ENCODE results near the gene PDXK.
A peak's percentile ranks its signal among the peaks of the same experiment; 100 is the strongest.

Gene PDXK

DNA sequence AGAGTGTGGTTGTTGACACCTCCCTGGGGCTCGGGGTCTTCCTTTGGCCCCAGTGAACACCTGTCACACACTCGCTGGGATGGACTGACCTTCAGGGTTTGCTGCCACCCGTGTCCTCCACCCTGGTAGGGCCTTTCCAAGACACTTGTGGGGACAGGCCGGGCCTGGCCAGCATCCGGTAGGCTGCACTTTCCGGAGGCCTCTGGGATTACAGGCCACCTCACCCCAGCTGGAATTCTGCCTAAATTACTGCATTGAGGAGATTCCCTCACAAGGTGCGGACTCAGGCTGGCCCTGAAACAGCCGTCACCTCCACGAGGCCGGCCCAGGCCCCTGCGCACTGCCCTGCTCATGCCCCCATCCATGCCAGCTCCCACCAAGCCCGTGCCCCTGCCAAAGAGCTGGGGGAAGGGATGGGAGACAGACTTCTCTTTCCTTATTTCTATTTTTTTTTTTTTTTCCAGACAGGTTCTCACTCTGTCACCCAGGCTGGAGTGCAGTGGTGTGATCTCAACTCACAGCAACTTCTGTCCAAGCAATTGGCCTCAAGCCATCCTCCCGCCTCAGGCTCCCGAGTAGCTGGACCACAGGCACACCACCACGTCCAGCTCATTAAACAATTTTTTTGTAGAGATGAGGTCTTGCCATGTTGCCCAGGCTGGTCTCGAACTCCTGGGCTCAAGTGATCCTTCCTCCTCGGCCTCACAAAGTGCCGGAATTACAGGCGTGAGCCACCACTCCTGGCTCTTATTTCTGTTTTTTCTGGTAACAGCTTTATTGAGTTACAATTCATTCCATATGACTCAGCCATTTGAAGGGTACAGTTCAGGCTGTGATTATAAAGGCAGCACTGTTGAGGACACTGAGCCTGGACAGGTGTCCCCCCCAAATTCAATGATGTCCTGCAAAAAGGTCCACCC is 45.9 kb downstream of the PDXK start:
- no peak for DNase-seq

DNA sequence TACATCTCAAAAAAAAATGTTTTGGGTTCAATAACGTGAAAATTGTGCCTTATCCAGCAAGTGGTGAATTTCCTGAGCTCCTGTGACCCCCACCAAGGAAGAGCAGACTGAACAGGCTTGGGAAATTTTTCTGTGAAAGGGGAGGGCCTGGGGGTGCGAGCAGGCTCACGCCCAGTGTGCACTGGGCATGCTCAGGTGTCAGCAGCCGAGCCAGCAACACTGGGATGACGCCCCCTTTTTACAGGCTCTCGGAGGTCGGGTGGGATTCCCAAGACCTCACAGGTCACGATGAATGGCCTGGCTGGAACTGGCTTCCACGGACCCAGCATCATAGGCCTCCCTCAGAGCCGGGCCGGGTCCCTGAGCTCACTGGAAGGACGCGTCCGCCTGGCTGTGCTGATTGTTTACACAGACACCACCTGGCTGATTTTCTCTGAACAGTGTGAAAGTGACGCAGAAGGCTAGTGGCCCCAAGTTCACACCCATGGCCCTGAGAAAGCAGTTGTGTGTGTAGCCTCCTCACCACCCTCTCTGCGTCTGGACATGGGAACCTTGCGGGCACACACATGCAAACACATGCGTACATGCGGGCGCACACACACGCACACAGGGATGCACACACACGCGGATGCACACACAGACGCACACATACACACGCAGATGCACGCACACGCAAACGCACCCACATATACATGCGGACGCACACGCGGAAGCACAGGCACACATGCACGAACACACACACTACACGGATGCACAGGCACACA is 48.0 kb downstream of the PDXK start:
- DNase-seq = no peak

DNA sequence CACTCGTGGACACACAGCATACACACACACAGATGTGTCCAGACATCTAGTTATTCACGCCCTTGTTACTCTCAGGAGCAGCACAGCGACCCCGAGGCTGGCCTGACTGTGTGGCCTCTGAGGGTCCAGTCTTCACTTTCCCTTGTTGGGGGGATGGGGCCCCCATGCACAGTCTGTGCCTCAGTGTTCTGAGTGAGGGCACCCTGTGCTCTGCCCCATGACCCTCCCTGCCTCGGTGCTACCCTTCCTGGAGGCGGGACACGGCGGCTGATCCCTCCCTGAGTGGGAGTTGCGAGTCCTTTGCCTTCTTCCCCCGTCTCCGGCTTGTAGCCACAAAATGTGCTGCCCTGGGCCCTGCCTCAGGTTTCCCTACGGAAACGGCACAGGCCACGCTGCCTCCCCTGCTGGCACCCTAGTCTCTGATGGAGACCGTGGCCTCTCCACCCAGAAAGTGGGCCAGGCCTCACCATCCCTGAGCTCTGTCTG is 48.6 kb downstream of the PDXK start:
- DNase-seq = no peak

DNA sequence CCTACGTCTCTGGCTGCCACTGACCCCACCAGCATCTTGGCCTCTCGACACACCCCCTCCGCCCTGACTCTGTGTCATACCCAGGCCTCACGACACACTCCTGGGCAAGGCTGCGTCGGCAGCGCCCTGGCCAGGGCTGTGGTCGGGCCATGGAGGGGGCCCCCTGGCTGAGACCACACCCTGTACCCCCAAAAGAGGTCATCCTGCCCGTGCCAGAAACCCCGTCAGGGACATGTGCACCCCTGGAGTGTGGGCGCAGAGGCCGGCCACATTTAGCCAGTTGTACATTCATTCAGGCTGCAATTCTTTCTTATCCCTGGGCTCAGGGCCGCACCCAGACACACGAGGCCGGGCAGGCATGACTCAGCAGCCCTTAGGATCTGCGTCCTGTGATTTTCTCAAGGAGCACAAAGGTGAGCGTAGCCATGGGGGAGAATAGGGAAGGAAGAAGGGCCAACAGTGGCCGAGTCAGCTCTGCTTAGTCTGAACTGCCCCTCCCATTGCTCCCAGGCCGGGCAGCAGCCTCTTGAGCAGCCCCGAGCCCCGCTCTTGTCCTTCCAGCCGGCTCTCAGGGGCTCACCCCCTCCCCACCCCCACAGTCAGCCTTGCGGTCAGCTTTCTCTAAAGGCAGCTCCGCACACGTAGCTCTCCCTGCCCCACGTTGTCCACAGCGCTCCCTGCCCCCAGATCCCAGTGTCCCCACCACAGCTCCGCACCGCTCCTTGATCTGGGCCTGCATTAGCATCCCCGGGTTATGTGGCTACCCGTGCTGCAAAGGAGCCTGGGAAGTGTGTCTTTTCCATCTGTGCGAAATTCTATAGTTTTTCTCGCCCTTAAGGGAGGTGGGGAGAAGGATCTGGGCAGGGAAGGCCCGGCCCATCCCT is 49.3 kb downstream of the PDXK start:
- peak; percentile 33 for DNase-seq

DNA sequence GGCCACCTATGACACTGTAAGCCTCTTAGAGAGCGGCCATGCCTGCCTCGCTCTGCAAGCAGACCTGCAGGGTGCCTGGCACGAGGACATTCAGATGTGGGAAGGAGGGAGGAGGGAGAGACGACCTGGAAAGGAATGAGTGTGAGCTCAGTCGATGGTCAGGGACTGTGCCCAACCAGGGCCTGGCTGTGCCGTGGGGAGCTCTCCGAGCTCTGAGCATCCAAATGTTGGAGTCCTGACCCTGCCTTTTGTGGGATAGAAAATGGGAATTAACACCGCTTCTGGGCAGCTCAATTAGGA is 49.9 kb downstream of the PDXK start:
- no peak for DNase-seq

DNA sequence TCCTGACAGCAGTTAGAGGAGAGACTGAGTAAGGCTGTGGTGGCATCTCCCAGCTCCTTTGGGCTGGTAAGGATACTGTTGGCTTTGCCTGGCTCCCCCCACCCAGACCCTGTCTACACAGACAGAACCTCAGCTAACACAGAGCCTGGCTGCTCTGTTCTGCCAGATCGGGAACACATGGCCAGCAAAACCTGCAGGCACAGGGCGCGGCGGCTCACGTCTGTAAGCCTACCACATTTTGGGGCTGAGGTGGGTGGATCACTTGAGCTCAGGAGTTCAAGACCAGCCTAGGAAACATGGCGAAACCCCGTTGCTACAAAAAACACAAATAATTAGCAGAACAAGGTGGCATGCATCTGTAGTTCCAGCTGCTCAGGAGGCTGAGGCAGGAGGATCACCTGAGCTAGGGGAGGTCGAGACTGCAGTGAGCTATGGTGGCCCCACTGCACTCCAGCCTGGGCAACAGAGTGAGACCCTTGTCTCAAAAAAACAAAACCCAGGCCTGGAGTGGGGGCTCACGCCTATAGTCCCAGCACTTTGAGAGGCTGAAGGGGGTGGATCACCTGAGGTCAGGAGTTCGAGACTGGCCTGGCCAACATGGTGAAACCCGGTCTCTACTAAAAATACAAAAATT is 50.5 kb downstream of the PDXK start:
- DNase-seq = no peak

DNA sequence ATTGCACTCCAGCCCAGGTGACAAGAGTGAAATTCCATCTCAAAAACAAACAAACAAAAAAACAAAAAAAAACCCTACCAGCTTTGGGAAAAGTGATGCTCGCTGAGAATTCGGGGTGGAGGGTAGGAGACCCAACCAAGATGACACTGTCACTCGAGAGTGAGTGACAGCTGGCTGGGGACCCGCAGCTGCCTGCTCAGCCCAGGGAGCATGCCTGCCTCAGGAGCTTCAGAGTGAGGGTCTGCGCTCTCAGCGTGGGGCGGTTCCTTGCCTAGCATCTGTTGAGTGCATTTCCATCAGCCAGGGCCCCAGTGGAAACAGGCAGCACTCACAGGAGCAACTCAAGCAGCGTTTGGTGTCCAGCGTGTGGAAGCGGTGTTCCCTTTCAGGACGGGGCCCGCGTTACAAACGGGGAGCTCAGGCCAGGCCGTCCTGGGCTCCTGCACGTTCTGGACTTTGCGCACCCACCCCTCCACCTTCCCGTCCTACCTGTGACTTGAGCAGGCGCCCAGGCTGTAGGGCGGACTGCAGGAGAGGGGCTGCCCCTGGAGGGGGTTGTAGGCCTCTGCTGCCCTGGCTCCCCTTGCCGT is 51.2 kb downstream of the PDXK start:
- DNase-seq = no peak

DNA sequence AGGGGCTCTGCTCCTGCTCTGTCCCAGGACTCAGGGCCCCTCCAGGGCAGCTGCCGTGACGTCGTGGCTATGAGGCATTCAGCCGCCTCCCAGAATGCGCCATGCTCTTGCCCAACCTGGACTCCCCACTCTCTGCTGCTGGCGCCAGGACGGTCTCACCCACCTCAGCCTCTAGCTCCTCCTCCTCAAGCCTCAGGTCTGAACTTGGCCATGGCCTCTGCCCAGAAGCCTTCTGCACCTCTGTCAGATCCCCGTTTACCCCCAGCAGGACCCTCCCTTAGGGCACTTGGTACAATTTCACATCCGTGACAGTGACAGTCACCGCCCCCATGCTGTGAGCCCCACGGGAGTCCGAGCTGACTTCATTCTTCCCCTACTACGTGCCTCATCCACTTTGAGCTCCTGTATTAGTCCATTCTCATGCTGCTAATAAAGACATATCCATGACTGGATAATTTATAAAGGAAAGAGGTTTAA is 52.3 kb downstream of the PDXK start:
- no peak for DNase-seq

DNA sequence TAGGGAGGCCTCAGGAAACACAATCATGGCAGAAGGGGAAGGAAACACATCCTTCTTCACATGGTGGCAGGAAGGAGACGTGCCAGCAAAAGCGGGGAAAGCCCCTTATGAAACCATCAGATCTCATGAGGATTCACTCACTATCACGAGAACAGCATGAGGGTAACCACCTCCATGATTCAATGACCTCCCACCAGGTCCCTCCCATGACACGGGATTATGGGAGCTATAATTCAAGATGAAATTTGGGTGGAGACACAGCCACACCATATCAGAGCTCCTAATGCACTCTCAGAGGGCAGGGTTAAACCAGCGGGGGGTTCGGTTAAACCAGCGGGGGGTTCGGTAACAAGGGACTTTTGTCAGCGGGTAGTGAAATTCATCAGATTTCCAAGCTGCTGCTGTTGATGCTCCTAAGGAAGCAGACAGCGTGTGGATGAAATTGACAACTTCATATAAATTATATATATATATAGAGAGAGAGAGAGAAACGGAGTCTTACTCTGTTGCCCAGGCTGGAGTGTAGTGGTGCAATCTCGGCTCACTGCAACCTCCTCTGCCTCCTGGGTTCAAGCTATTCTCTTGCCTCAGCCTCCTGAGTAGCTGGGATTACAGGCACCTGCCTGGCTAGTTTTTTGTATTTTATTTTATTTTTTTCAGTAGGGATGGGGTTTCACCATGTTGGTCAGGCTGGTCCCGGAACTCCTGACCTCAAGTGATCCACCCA is 52.9 kb downstream of the PDXK start:
- DNase-seq = no peak

DNA sequence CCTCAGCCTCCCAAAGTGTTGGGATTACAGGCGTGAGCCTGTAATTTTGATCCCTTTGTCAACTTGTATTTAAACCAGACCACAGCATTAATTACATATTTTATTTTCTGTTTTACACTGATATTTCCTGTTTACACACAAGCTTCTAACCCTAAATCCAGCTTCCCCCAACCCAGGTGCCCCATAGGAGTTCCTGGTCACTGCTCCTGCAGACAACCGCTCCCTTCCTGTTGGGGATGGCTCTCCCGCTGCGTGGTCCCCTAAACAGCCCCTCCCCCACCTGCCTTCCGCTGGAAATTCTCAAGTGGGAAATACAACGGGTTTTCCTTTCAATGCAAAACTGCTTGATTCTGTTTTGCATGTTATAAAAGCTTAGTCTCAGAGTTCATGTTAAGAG is 53.5 kb downstream of the PDXK start:
- no peak for DNase-seq

DNA sequence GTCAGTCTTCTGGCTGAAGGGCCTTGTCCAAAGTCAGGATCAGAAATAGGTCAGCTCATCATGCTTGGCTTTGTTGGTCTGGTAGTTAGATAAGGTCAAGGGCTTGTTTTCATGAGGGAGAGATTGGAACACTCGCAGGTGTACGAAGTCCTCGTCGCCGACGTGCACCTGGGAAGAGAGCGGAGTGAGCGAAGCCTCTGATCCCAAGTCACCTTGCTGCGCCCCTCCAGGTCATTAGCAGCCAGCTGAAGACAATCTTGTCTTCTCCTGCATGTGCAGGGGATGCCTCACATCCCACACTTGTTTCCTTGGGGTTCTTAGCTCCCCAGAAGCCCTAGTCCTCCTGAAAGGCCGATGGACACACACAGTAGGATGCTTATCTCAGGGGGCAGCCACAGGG is 55.2 kb downstream of the PDXK start:
- no peak for DNase-seq

DNA sequence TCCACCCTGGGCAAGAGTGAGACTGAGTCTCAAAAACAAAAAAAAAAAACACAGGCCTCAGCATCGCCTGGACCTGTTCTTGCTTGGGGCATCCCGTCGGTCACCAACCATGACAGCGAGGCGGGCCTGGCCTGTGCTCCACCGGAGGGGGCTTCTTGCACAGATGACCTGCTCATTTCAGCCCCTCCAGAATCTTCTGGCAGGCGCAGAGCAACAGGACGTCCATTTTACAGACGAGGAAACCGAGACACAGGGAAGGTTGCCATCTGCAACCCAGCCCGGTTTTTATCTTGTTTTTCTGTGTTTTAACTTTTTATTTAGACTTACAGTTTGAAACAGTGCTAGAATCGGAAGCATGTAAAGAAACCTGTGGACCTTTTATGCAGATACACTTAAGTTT is 56.3 kb downstream of the PDXK start:
- DNase-seq = no peak

DNA sequence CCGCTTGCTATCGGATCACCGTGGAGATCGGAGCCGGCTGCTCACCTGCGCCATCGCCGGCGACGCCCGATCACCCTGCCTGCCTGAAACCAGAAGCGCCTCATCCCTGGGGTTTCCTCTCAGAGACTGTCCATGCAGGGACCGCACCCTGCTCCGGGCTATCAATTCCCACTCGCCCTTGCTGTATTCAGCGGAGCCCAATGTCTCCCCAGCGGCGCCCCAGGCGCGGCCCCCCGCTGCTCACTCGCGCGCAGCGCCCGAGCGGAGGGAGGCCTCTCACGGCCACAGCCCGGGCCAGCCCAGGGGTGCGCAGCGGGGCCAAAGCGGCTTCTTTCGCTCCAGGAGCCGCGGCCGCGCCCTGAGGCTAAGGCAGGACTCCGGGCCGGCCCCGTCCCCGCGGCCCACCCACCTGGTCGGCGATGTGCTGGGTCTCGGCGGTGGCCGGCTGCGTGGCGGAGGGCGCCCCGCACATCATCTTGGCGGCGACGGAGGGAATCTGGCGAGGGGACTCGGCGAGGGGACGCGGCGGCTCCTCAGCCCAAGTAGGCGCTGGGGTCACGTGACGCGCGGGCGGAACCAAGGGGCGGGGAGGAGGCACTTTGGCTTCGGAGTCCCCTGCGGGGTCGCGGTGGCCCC is 57.0 kb downstream of the PDXK start, which contains the start of gene CSTB:
Gene CSTB, minus strand, starts transcription at position 514 of the 636 bp plus-strand sequence. Its CDS starts 39 bp downstream, at position 475.
- peak; percentile 51 for DNase-seq

DNA sequence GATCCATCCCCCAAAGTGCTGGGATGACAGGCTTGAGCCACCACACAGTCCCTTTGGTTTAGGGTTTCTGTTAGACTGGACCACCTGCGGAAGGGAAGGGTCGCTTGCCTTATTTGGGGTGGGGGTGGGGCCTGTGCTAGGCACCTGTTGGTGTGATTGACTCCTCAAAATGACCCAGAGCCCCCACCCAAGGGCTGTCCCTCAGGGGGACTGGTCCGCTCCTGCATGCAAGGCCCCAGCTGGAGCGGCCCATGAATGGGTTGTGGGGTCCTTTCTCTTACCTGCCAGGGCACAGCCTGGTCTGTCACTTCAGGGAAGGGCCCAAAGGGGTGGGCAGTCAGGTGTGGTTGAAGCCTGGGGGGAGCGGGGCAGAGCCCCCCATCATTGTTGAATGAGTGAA is 59.0 kb downstream of the PDXK start:
- DNase-seq = no peak

DNA sequence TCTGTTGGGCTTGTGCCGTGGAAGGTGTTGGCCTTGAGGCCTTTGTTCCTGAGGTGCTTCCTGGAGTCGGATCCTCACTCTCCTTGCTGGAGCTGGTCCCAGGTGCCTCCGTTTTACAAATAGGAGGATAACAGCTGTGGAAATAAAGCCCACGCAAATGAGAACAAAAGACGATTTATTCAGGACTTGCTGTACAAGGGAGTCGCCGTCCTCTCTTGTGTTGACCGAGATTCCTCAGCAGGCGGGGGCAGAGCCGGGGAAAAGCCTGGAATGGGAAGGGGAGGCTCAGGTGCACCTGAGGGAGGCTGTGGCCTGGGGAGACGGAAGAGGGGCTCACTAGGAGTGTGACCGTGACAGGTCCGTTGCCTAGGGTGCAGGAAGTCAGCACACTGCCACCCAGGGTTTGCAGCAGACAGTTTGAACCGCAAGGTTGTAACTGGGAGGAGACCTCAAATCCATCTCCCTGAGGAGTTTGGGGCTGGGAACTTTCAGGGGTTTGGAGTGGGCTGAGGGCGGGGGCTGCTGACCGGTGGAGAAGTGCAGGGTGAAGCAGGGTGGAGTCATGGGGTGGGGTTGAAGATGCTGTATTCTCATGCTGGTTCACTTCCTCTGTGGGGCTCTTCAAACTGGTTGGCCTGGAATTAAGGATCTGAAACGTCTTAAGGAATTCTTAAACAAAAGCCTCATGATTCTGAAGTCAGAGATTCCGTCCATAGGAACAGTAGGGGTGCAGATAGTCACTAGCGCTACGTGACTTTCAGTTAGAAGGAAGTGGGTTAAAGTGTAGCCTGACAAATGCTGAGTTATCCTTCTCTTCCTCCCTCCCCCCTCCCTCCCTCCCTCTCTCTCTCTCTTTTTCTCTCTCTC is 59.8 kb downstream of the PDXK start:
- no peak for DNase-seq

DNA sequence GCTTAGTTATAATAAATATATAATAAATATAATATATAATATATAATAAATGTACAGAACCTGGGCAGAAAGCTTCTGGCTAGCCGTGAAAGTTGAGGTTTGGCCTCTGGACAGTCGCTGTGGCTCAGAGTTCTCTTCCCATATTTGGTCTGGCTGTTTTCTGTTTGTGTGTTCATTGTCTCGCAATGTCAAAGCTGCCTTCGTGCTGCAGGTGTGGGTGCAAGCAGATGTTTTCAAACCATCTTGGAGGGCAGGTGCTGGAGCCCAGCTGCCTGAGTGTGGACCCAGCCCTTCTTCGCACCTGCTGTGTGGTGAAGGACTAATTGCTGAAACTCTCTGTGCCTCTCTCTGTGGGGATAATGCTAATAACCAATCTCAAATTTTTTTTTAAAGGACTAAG is 60.7 kb downstream of the PDXK start:
- DNase-seq = no peak

DNA sequence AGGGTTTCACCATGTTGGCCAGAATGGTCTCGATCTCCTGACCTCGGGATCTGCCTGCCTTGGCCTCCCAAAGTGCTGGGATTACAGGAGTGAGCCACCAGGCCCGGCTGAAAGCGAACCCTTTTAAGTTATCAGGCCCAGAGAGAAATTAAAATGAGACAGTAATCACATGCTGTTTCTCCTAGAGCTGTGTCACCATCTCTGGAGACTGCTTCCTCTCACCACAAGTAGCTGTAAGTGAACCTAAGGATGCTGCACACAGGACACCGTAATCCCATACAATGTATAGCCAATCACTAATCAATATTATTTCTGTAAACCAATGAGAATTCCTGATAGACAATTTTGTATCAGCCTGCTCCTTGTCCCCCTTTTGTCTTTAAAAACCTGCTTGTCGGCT is 62.9 kb downstream of the PDXK start:
- no peak for DNase-seq

DNA sequence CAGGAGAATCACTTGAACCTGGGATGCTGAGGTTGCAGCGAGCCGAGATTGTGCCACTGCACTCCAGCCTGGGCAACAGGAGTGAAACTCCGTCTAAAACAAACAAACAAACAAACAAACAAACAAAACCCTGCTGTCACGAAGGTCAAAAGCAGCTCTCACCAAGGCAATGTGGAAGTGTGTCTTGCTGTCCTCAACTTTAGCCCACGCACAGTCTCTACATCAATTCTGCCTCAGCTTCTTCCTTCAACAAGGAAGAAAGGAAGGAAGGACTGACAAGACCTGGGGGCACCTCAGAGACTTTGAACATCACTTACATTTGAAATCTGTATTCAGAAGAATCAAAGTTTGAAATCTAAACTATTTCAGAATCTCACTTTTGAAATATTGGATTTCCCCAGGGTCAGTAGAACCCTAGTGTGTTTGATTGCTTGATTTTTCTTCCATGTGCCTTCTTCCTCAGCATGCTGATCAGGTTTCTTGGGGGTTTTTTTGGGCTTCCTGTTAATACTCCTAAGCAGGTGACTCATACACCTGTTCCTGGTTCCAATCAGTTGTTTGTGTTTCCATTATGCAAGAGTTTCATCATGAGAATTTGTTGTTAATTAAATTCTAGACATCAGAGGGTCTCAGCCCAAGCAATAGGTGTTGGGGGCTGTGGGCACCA is 63.6 kb downstream of the PDXK start:
- DNase-seq = no peak

DNA sequence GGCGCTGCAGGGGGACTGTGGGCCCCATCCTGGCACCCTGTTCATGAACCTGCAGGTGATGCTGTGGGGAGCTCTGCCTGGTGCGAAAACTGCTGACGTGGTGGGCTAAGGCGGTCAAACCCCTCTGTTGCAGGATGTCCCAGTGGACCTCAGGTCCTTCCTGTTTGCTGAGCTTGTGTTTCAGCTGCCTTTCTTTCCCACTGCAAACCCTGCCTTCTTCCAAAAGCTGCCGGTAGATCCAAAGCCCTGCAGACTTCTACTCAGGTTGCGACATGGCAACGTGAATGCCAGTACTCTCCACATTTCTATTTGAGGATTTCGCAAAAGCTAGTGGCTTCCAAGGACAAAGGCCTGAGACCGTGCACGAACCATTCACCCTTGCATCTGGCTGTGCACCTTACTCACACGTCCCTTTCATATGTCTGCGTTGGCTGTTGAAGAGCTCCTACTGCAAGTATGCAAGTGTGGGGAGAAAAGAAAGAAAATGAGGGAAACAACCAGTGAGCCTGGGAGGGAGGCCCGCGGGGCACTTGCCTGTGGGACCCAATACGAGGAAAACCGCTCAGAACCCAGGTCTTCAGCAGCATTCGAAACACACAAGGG is 64.3 kb downstream of the PDXK start:
- no peak for DNase-seq

Data from T1000 (cell line).